ENCODE data around the gene MELTF.

GRCh38 chr3:197019021-197019420, 10.6 kb downstream of the MELTF start:
- no peak for TF ChIP-seq POLR2A (IDR thresholded peaks at IDR 0.05)
- no peak for TF ChIP-seq CTCF (IDR thresholded peaks at IDR 0.05)

All from adrenal gland (tissue), 5 donors.